ENCODE results near the gene HOXA3.
A peak's percentile ranks its signal among the peaks of the same experiment; 100 is the strongest.

Gene HOXA3

DNA sequence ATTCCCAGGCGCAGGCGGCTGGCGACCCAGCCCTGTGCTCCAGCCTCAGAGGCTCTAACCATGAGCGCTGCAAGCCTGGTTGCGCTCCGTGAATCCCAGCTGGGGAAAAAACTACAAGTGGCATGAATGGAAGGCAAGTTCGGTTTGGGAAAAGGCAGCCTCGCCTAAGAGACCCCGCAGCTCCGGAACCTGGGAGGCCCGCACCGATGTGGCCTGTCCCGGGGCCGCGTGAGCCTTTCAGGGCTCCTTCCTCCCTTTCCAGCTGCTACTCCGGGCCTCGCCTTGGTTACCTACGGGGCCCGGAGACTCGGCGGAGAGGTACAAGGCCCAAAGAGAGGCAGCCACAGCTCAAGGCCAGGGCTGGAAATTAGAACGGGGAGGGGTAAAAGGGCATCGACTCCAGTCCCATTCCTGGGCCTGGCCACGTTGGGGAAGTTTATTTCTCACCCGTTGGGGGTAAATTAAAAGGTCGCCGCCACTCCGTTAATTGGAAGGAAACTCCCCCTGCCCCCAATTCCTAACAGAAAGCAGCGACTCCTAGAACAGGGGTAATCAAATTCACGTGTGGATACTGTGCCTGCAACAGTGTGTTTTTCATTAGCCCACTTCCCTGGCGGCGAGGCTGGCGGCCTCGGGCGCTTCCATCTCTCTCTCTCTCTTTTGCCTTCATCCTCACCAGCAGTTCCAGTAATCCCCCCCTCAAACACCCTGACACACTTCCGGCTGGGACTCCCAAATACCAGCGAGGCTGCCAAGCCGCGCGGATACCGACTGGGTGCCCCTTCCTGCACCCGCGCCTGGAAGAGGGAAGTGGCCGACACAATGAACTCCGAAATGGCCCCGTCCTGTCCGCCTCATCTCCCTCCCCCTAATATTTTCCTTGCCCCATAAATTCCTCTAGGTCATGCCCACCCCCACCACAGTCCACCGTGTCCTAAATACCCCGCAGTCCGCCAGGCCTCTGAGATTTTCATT is 14.4 kb upstream of the HOXA3 start:
- H3K27me3 ChIP-seq (ENCODE audit: insufficient read depth, poor library complexity, severe bottlenecking): no peaks in the 10 kb centered on the region
- ATAC-seq (ENCODE audit: low read depth) (no peak), DNase-seq (ENCODE audit: low spot score) (no peak)
- H3K4me3 ChIP-seq (ENCODE audit: severe bottlenecking): peak overlapping the region; percentile 54
- TF ChIP-seq, protein P1, sequence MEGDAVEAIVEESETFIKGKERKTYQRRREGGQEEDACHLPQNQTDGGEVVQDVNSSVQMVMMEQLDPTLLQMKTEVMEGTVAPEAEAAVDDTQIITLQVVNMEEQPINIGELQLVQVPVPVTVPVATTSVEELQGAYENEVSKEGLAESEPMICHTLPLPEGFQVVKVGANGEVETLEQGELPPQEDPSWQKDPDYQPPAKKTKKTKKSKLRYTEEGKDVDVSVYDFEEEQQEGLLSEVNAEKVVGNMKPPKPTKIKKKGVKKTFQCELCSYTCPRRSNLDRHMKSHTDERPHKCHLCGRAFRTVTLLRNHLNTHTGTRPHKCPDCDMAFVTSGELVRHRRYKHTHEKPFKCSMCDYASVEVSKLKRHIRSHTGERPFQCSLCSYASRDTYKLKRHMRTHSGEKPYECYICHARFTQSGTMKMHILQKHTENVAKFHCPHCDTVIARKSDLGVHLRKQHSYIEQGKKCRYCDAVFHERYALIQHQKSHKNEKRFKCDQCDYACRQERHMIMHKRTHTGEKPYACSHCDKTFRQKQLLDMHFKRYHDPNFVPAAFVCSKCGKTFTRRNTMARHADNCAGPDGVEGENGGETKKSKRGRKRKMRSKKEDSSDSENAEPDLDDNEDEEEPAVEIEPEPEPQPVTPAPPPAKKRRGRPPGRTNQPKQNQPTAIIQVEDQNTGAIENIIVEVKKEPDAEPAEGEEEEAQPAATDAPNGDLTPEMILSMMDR (IDR thresholded peaks at IDR 0.05; ENCODE audit: poor library complexity, severe bottlenecking): no peak
- peaks cover 25% of the 10 kb centered on the region for H3K36me3 ChIP-seq (ENCODE audit: low read depth)
- peaks cover 5% of the 10 kb centered on the region for H3K4me1 ChIP-seq (ENCODE audit: insufficient read depth, poor library complexity, severe bottlenecking)
- H3K27ac ChIP-seq (ENCODE audit: poor library complexity, severe bottlenecking): peak overlapping the region; percentile 93
- no peaks in the 10 kb centered on the region for H3K9me3 ChIP-seq (ENCODE audit: severe bottlenecking)

DNA sequence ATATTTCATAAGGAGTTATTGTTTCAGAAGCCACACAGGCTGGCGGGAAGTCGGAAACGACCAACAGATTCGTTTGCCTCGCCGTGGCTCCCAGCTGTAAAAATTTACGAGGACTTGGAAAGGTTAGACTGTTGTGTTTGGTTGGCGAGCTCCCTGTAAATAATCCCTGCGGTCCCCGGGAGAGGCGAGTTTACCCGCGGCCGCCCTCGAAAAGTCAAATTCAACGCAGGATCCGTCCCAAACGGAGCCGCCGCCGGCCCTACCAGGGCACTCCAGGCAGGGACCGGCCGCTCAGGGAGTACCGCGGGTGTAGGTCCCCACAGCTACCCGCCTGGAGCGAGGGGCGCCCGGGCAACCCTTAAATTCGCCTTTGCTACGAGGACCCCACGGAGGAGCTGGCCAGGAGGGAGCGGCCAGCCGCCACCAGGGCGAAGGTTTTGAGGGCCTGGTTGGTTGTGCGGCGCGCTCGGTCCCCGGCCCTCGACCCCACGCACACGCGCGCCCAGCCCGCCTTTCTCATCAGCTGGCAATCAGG is 13.7 kb upstream of the HOXA3 start:
- ATAC-seq (ENCODE audit: low read depth) (no peak), DNase-seq (ENCODE audit: low spot score) (no peak)
- Histone ChIP-seq H3K27ac (ENCODE audit: poor library complexity, severe bottlenecking) (peak overlapping the region; percentile 93), H3K27me3 (ENCODE audit: insufficient read depth, poor library complexity, severe bottlenecking) (no peaks in the 10 kb centered on the region), H3K4me3 (ENCODE audit: severe bottlenecking) (peak overlapping the region; percentile 54), H3K36me3 (ENCODE audit: low read depth) (peaks cover 25% of the 10 kb centered on the region), H3K9me3 (ENCODE audit: severe bottlenecking) (no peaks in the 10 kb centered on the region), H3K4me1 (ENCODE audit: insufficient read depth, poor library complexity, severe bottlenecking) (peaks cover 5% of the 10 kb centered on the region)
- TF ChIP-seq, protein P1 (IDR thresholded peaks at IDR 0.05; ENCODE audit: poor library complexity, severe bottlenecking): no peak

DNA sequence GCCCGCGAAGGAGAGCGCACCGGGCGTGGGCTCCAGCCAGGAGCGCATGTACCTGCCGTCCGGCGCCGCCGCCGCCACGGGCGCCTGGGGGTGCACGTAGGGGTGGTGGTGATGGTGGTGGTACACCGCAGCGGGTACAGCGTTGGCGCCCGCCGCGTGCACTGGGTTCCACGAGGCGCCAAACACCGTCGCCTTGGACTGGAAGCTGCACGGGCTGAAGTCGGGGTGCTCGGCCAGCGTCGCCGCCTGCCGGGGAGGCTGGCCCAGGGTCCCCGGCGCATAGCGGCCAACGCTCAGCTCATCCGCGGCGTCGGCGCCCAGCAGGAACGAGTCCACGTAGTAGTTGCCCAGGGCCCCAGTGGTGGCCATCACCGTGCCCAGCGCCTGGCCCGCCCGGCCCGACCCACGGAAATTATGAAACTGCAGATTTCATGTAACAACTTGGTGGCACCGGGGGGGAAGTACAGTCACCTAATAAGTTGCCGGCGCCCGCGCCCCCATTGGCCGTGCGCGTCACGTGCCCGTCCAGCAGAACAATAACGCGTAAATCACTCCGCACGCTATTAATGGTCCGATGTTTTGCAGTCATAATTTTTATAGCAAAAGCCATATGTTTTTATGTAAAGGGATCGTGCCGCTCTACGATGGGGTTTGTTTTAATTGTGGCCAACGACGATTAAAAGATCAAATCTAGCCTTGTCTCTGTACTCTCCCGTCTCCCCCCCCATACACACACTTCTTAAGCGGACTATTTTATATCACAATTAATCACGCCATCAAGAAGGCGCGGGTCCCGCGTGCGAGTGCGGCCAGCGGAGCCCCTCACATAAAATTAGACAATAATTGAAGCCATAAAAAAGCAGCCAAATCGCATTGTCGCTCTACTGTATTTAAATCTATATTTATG is 13.0 kb upstream of the HOXA3 start, which contains the start of gene HOXA9:
TSS of gene HOXA9 (minus strand) at position 449 of the 907 bp plus-strand sequence. CDS start at position 369, 80 bp downstream.
- H3K4me1 ChIP-seq (ENCODE audit: insufficient read depth, poor library complexity, severe bottlenecking): peaks cover 5% of the 10 kb centered on the region
- no peaks in the 10 kb centered on the region for H3K27me3 ChIP-seq (ENCODE audit: insufficient read depth, poor library complexity, severe bottlenecking)
- TF ChIP-seq, protein P1 (IDR thresholded peaks at IDR 0.05; ENCODE audit: poor library complexity, severe bottlenecking): no peak
- DNase-seq (ENCODE audit: low spot score) (peak; percentile 93), ATAC-seq (ENCODE audit: low read depth) (peak; percentile 1; the same call in 1 of the 3 replicates)
- no peaks in the 10 kb centered on the region for H3K9me3 ChIP-seq (ENCODE audit: severe bottlenecking)
- peak within 1 kb of the TSS; percentile 54 for H3K4me3 ChIP-seq (ENCODE audit: severe bottlenecking)
- H3K36me3 ChIP-seq (ENCODE audit: low read depth): peaks cover 18% of the 10 kb centered on the region
- H3K27ac ChIP-seq (ENCODE audit: poor library complexity, severe bottlenecking): peak within 1 kb of the TSS; percentile 93

DNA sequence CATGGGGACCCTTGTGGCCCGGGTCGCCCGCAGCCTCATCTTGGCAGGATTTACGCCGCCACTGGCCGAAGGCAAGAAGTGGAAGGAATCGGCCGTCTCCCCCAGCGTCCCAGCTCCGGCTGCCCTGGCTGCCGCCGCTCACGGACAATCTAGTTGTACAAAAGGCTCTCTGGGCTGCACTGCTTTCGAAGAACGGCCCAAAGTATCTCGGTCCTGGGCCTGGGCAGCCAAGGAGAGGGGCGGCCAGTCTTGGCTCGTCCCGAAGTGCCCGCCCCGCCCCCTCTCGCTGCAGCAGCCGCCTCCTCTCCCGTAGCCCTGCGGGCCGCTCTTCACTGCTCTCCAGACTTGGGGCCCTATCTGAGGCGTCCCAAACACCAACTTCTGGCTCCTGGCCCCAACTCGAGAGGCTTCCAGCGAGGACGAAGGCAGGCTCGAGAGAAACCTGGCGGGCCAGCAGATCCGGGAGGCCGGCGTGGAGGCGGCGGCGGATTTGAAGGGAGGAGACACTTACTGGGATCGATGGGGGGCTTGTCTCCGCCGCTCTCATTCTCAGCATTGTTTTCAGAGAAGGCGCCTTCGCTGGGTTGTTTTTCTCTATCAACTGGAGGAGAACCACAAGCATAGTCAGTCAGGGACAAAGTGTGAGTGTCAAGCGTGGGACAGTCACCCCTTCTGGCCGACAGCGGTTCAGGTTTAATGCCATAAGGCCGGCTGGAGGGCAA is 12.1 kb upstream of the HOXA3 start:
- H3K4me1 ChIP-seq (ENCODE audit: insufficient read depth, poor library complexity, severe bottlenecking): peaks cover 9% of the 10 kb centered on the region
- peak overlapping the region; percentile 93 for H3K27ac ChIP-seq (ENCODE audit: poor library complexity, severe bottlenecking)
- no peak for DNase-seq (ENCODE audit: low spot score)
- H3K27me3 ChIP-seq (ENCODE audit: insufficient read depth, poor library complexity, severe bottlenecking): no peaks in the 10 kb centered on the region
- peaks cover 18% of the 10 kb centered on the region for H3K36me3 ChIP-seq (ENCODE audit: low read depth)
- ATAC-seq (ENCODE audit: low read depth): no peak
- TF ChIP-seq, protein P1 (IDR thresholded peaks at IDR 0.05; ENCODE audit: poor library complexity, severe bottlenecking): no peak
- no peaks in the 10 kb centered on the region for H3K9me3 ChIP-seq (ENCODE audit: severe bottlenecking)
- peak overlapping the region; percentile 54 for H3K4me3 ChIP-seq (ENCODE audit: severe bottlenecking)

Measured in RWPE2 (cell line).